GM23338 (cell line): ENCODE data around the gene ITFG1.

Source experiments
- EZH2 ChIP-seq: fragments of 200-600 bp; sonication (generic); IDR thresholded peaks from one replicate; pipeline ENCODE4 v1.8.0; 2017; ENCODE audit warnings: antibody characterized with exemption, mild to moderate bottlenecking, low read depth; ENCODE audit not compliant: unreplicated experiment
- POLR2AphosphoS5 ChIP-seq: IDR thresholded peaks from 2 replicates; pipeline ENCODE4 v1.6.1; 2016; ENCODE audit warnings: antibody characterized with exemption, low read depth
- REST ChIP-seq: IDR thresholded peaks from one replicate; pipeline ENCODE4 v1.6.1; 2018; ENCODE audit warnings: antibody characterized with exemption; ENCODE audit not compliant: unreplicated experiment
- ZNF331 ChIP-seq: fragments of 250-450 bp; sonication (Bioruptor Pico); IDR thresholded peaks from 2 replicates; pipeline ENCODE4 v1.5.0; 2020; ENCODE audit warnings: low read depth, mild to moderate bottlenecking, moderate library complexity
- TF ChIP-seq, protein P1 (sequence below), 2 experiments: fragments of 200-600 bp in 1 of 2; sonication (generic) in 1 of 2; conservative IDR thresholded peaks; 2 replicates each; pipeline versions ENCODE4 v1.5.1 to v1.6.1; 2016 to 2017; ENCODE audit warnings: antibody characterized with exemption in 2 of 2, low read depth in 2 of 2, mild to moderate bottlenecking in 2 of 2, moderate library complexity in 1 of 2

DNA sequence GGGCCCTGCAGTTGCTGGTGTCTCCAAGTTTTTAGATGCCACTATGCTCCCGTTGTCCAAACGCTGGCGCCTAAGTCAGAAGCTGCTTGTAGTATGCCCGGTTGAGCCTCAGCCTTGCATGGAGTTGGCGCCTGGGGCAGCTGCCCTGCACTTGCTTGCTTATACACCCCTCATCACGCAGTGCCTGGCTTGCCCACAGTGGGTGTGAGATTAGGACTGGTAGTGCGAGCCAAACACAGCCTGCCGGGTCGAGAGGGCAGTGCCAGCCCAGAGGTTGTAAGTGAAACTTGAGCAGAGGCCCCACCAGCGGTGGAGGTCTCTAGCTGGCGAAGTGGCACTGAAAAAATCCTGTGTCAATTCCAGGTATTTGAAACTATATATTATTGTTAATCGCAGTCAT is 90.3 kb downstream of the ITFG1 start:
- TF ChIP-seq ZNF331 (CRISPR knock-in tag) (no peak), EZH2 (no peak), REST (no peak), POLR2AphosphoS5 (no peak)
- TF ChIP-seq, protein P1, sequence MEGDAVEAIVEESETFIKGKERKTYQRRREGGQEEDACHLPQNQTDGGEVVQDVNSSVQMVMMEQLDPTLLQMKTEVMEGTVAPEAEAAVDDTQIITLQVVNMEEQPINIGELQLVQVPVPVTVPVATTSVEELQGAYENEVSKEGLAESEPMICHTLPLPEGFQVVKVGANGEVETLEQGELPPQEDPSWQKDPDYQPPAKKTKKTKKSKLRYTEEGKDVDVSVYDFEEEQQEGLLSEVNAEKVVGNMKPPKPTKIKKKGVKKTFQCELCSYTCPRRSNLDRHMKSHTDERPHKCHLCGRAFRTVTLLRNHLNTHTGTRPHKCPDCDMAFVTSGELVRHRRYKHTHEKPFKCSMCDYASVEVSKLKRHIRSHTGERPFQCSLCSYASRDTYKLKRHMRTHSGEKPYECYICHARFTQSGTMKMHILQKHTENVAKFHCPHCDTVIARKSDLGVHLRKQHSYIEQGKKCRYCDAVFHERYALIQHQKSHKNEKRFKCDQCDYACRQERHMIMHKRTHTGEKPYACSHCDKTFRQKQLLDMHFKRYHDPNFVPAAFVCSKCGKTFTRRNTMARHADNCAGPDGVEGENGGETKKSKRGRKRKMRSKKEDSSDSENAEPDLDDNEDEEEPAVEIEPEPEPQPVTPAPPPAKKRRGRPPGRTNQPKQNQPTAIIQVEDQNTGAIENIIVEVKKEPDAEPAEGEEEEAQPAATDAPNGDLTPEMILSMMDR (conservative IDR thresholded peaks at IDR 0.05; ENCODE audit: low read depth in 2 of 2): no peak
